ENCODE results near the gene RAB14. TPM values are rescaled to one million over a fixed set of nuclear protein-coding genes. Genes with fewer than 3 reads are reported as not detected.
A peak's percentile ranks its signal among the peaks of the same experiment; 100 is the strongest.

The RAB14 gene
- total RNA-seq, 6 experiments from 2014 or later, result 80.3 to 91.4 (median 85.8) TPM

- Mint-ChIP-seq H3K9me3 (no peaks in the 10 kb centered on the region), H3K4me3 (peak overlapping the region; percentile 39; the same call in 1 of the 2 replicates), H3K36me3 (ENCODE audit: low read depth) (no peaks in the 10 kb centered on the region), H3K27ac (peak overlapping the region; percentile 64), H3K27me3 (ENCODE audit: insufficient read depth) (no peaks in the 10 kb centered on the region), H3K4me1 (ENCODE audit: low read depth) (peaks cover 36% of the 10 kb centered on the region)
- DNase-seq, result peak; percentile 46
- TF ChIP-seq CTCF (IDR thresholded peaks at IDR 0.05), result no peak
Measured at GRCh38 chr9:121226175-121226574, 24.5 kb upstream of the RAB14 start.

GRCh38 chr9:121225240-121225639 is 23.6 kb upstream of the RAB14 start:
- Mint-ChIP-seq H3K27ac (no peak overlapping the region), H3K4me1 (ENCODE audit: low read depth) (peaks cover 36% of the 10 kb centered on the region), H3K4me3 (no peak overlapping the region), H3K27me3 (ENCODE audit: insufficient read depth) (no peaks in the 10 kb centered on the region), H3K36me3 (ENCODE audit: low read depth) (no peaks in the 10 kb centered on the region), H3K9me3 (no peaks in the 10 kb centered on the region)
- TF ChIP-seq CTCF (IDR thresholded peaks at IDR 0.05), result no peak
- no peak for DNase-seq

GRCh38 chr9:121222524-121223171 is 21.0 kb upstream of the RAB14 start:
- Mint-ChIP-seq H3K9me3 (no peaks in the 10 kb centered on the region), H3K4me1 (ENCODE audit: low read depth) (peaks cover 37% of the 10 kb centered on the region), H3K36me3 (ENCODE audit: low read depth) (no peaks in the 10 kb centered on the region), H3K27me3 (ENCODE audit: insufficient read depth) (no peaks in the 10 kb centered on the region; the same call in 1 of the 2 replicates), H3K4me3 (no peak overlapping the region), H3K27ac (no peak overlapping the region)
- peak; percentile 61 for DNase-seq
- TF ChIP-seq CTCF (IDR thresholded peaks at IDR 0.05), result peak; percentile 93

GRCh38 chr9:121221664-121222055 is 20.0 kb upstream of the RAB14 start:
- no peak overlapping the region for H3K27ac Mint-ChIP-seq
- no peak overlapping the region for H3K4me3 Mint-ChIP-seq
- H3K36me3 Mint-ChIP-seq (ENCODE audit: low read depth), result no peaks in the 10 kb centered on the region
- no peaks in the 10 kb centered on the region for H3K9me3 Mint-ChIP-seq
- H3K4me1 Mint-ChIP-seq (ENCODE audit: low read depth), result peaks cover 36% of the 10 kb centered on the region
- H3K27me3 Mint-ChIP-seq (ENCODE audit: insufficient read depth), result no peaks in the 10 kb centered on the region; the same call in 1 of the 2 replicates
- DNase-seq, result no peak
- TF ChIP-seq CTCF (IDR thresholded peaks at IDR 0.05), result no peak

DNA sequence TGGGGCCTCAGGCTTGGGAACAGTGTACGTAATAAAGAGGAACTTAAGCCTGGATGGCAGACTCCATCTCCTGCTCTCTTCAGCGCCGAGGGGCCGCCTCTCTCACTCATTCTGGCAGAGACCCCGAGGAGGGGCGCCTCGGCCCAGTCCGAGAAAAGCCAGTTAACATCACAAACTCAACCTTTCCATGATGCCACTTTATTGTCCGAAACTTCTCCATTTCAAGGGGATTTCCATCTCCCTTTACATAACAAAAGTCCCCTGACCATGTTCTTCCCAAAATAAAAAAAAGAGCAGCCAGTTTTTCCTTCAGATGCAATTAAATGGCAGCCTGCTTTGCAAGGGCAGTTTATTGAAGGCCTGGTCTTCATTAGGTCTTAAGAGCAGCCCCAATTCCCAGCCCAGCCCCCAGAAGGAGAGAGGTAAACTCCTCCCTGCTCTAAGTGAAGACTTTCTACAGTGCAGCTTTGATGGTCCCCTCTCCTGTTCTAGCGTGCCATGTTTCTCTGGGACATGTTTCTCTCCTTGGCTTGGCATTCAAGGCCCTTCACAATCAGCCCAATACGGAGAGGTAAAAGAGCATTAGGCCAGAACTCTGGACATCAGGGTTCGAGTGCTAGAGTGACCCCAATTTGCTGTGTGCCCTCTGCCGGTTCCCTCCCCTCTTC is 19.5 kb upstream of the RAB14 start:
- Mint-ChIP-seq H3K9me3 (no peaks in the 10 kb centered on the region), H3K27ac (no peak overlapping the region), H3K4me1 (ENCODE audit: low read depth) (peaks cover 36% of the 10 kb centered on the region), H3K36me3 (ENCODE audit: low read depth) (no peaks in the 10 kb centered on the region), H3K27me3 (ENCODE audit: insufficient read depth) (no peaks in the 10 kb centered on the region; the same call in 1 of the 2 replicates), H3K4me3 (no peak overlapping the region)
- no peak for DNase-seq
- no peak for TF ChIP-seq CTCF (IDR thresholded peaks at IDR 0.05)
